Measurements from ENCODE around the gene TAS2R60. TPM values are rescaled to one million over a fixed set of nuclear protein-coding genes. Genes with fewer than 3 reads are reported as not detected.

TAS2R60 gene
- total RNA-seq, 4 donors from 2014 or later: not detected

DNA sequence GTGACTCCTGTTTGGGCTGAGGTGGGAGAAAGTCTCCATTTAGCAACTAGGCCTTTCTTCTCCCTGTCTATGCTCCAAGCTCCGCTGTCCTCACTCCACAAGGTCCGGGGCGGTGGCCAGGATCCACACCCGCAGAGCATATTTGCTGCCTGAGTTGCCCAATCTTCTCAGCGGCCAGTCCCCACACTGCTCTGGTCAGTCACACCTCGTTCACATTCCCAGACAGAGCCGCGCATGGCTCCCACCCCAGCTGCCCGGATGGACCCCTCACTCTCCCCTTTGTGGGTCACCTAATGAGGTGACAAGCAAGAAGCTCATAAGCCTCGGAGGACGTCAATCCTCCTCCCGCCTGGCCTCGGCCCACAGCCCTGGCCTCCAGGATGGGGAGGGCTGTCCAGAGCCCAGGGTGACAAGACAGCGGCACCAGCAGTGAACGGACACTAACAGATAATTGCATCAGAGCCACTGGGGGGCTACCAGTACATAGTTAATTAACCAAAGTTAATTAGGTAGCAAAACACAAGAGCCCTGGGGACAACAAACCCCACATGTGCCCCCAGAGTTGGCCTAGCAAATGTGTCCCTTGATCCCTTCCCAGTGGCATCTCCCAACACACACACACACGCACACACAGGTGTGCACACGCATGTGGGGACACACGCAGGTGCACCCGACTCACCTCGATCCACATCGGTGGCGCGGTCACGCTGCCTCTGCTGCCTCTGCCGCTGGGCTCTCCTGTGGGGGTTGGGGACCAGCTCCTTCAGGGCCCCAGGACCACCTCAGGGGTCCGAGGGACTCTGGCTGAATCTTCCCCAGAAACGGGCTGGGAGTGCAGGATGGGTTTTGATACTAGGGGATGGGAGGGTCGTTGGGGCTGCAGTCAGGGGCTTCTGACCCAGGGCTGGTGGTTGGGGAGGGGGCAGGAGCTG is 46.4 kb upstream of the TAS2R60 start:
- Histone ChIP-seq H3K27ac (no peak overlapping the region), H3K9me3 (no peaks in the 10 kb centered on the region), H3K27me3 (no peaks in the 10 kb centered on the region), H3K36me3 (peaks cover 42% of the 10 kb centered on the region), H3K4me1 (peaks cover 16% of the 10 kb centered on the region), H3K4me3 (no peak overlapping the region)
- peak in 1 of 2 donors; percentile 78 for DNase-seq (ENCODE audit: low spot score in 2 of 2)
- no peak for TF ChIP-seq EP300 (IDR thresholded peaks at IDR 0.05)
- TF ChIP-seq, protein P1, sequence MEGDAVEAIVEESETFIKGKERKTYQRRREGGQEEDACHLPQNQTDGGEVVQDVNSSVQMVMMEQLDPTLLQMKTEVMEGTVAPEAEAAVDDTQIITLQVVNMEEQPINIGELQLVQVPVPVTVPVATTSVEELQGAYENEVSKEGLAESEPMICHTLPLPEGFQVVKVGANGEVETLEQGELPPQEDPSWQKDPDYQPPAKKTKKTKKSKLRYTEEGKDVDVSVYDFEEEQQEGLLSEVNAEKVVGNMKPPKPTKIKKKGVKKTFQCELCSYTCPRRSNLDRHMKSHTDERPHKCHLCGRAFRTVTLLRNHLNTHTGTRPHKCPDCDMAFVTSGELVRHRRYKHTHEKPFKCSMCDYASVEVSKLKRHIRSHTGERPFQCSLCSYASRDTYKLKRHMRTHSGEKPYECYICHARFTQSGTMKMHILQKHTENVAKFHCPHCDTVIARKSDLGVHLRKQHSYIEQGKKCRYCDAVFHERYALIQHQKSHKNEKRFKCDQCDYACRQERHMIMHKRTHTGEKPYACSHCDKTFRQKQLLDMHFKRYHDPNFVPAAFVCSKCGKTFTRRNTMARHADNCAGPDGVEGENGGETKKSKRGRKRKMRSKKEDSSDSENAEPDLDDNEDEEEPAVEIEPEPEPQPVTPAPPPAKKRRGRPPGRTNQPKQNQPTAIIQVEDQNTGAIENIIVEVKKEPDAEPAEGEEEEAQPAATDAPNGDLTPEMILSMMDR (IDR thresholded peaks at IDR 0.05): no peak
- TF ChIP-seq POLR2A (IDR thresholded peaks at IDR 0.05): no peak
- TF ChIP-seq POLR2AphosphoS5 (IDR thresholded peaks at IDR 0.05): no peak
- 81% methylated on average over 19 of the region's 28 CpGs for WGBS

DNA sequence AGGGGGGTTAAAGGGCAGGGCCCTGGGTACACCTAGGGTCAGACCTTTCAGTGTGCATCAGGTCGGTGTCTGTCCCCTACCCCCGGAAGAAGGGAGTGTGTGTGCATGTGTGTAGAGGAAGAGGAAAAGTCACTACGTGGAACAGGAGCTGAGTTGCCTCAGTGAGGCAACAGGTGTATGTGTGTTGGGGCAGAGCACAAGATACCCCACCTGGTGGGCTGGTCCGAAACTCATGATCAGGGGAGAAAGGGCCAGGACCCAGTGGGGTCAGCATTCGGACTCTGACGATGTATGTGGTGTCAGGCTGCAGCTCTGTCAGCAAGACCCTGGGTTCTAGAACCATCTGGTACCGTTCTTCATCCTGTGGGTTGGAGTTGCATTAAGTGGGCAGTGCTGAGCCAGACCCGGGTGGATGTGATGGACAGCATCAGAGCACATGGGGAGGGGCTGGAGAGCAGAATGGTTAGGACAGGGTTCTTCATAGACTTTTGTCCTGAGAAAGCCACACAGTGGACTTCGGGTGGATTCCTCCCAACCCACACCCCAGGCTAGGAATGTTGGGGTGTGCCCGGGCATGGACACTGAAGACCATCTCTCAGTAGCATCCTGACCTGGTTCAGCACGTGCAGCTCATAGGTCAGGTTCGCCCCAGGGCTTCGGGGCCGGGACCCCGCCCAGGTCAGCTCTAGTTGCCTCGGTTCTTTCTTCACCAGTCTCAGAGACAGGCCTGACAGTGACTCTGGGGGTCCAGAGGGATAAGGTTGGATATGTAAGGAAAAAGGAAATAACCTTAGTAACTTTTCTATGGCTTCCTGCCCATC is 45.3 kb upstream of the TAS2R60 start:
- no peak overlapping the region for H3K27ac ChIP-seq
- DNase-seq (ENCODE audit: low spot score in 2 of 2): no peak
- peaks cover 40% of the 10 kb centered on the region for H3K36me3 ChIP-seq
- peaks cover 6% of the 10 kb centered on the region for H3K4me1 ChIP-seq
- 91% methylated on average over 15 of the region's 16 CpGs for WGBS
- no peaks in the 10 kb centered on the region for H3K9me3 ChIP-seq
- TF ChIP-seq EP300 (IDR thresholded peaks at IDR 0.05) (no peak), POLR2AphosphoS5 (IDR thresholded peaks at IDR 0.05) (no peak), POLR2A (IDR thresholded peaks at IDR 0.05) (no peak)
- TF ChIP-seq, protein P1 (IDR thresholded peaks at IDR 0.05): no peak
- no peaks in the 10 kb centered on the region for H3K27me3 ChIP-seq
- no peak overlapping the region for H3K4me3 ChIP-seq

DNA sequence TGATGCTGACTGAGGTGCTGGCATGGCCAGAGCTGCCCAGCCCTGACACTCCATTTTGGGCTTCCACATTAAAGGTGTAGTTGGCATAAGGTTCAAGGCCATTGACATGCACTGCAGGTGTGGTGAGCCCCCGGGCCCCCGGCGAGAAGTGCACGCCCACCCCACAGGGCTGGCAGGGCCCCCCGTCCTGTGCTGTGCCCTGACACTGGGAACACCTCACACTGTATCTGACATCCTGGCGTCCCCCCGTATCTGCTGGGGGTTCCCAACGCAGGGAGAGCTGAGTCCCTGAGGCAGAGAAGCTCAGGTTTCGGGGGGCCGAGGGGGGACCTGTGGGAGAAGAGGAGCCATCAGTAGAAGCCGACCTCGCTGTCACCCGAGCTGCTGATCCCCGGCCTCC is 44.6 kb upstream of the TAS2R60 start:
- DNase-seq (ENCODE audit: low spot score in 2 of 2): no peak
- peaks cover 34% of the 10 kb centered on the region for H3K36me3 ChIP-seq
- 93% methylated on average over 14 of the region's 14 CpGs for WGBS
- H3K4me1 ChIP-seq: no peaks in the 10 kb centered on the region
- TF ChIP-seq POLR2AphosphoS5 (IDR thresholded peaks at IDR 0.05) (no peak), POLR2A (IDR thresholded peaks at IDR 0.05) (no peak), EP300 (IDR thresholded peaks at IDR 0.05) (no peak)
- TF ChIP-seq, protein P1 (IDR thresholded peaks at IDR 0.05): no peak
- no peak overlapping the region for H3K4me3 ChIP-seq
- H3K9me3 ChIP-seq: no peaks in the 10 kb centered on the region
- H3K27ac ChIP-seq: no peak overlapping the region
- H3K27me3 ChIP-seq: no peaks in the 10 kb centered on the region

DNA sequence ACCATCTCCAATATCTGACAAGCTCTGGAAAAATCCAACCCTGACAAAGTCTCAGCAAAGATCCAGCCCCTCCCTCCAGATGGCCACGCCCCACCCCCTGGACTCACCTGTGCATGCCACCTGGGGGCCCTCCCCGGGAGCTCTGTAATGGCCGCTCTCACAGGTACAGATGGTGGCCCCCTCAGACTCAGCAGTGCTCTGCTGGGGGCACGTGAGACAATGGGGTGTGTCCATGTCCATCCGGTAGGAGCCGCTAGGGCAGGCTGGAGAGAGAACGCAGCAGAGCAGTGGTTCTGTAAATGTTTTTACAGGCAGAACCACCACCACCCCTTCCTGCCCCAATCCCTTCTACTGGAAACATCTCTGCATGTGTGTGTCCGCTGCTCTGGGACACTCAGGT is 44.1 kb upstream of the TAS2R60 start:
- no peak for DNase-seq (ENCODE audit: low spot score in 2 of 2)
- WGBS: 85% methylated on average over 4 of the region's 8 CpGs
- no peak overlapping the region for H3K4me3 ChIP-seq
- no peak overlapping the region for H3K27ac ChIP-seq
- no peaks in the 10 kb centered on the region for H3K4me1 ChIP-seq
- no peaks in the 10 kb centered on the region for H3K9me3 ChIP-seq
- peaks cover 34% of the 10 kb centered on the region for H3K36me3 ChIP-seq
- no peaks in the 10 kb centered on the region for H3K27me3 ChIP-seq
- TF ChIP-seq POLR2AphosphoS5 (IDR thresholded peaks at IDR 0.05) (no peak), POLR2A (IDR thresholded peaks at IDR 0.05) (no peak), EP300 (IDR thresholded peaks at IDR 0.05) (no peak)
- TF ChIP-seq, protein P1 (IDR thresholded peaks at IDR 0.05): no peak

DNA sequence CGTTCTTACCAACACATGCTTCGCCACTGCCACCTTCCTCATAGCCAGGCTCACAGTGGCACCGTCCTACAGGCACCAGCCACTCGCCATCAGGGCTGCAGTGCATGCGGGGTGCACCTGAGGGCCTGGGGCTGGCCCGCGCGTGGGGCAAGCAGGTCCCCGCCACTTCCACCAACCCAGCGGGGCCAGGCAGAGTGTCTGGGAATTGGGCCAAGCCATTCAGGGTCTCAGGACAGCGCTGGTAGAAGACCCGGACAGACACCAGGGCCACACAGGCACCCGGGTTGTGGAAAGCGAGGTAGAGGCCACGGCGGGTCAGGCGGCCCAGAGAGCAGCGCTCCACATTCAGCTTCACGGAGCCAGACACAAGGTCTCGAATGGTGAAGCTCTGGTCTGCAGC is 43.6 kb upstream of the TAS2R60 start:
- H3K9me3 ChIP-seq: no peaks in the 10 kb centered on the region
- 95% methylated on average over 19 of the region's 20 CpGs for WGBS
- no peak for DNase-seq (ENCODE audit: low spot score in 2 of 2)
- H3K4me1 ChIP-seq: no peaks in the 10 kb centered on the region
- TF ChIP-seq POLR2A (IDR thresholded peaks at IDR 0.05) (no peak), POLR2AphosphoS5 (IDR thresholded peaks at IDR 0.05) (no peak)
- no peaks in the 10 kb centered on the region for H3K27me3 ChIP-seq
- no peak overlapping the region for H3K4me3 ChIP-seq
- no peak overlapping the region for H3K27ac ChIP-seq
- peaks cover 34% of the 10 kb centered on the region for H3K36me3 ChIP-seq
